GM20431 (cell line): ENCODE measurements around the gene RRAGC.

Experiments used
- in situ Hi-C: fragments of 300-500 bp; cut with MseI, MboI; formaldehyde crosslinking; loops from one replicate; pipeline ENCODE4 v1.15.0; 2020; ENCODE audit warnings: low sequenced_read_pairs; ENCODE audit not compliant: unreplicated experiment

RRAGC gene

GRCh38 chr1:38819040-38819439 lies 40.5 kb downstream of the RRAGC start:
- in situ Hi-C loops, result loop anchor here (25.0 kb wide), 1 partner anchor 207 kb away; no protein-coding TSS in a partner anchor

GRCh38 chr1:38818175-38818976 lies 41.2 kb downstream of the RRAGC start:
- in situ Hi-C loops, result loop anchor here (25.0 kb wide), 1 partner anchor 206 kb away; no protein-coding TSS in a partner anchor

GRCh38 chr1:38817267-38818174 lies 42.1 kb downstream of the RRAGC start:
- in situ Hi-C loops, result loop anchor here (25.0 kb wide), 1 partner anchor 205 kb away; no protein-coding TSS in a partner anchor

GRCh38 chr1:38815903-38816627 lies 43.5 kb downstream of the RRAGC start:
- in situ Hi-C loops, result loop anchor here (25.0 kb wide), 1 partner anchor 204 kb away; no protein-coding TSS in a partner anchor

- in situ Hi-C loops, result loop anchor here (25.0 kb wide), 1 partner anchor 203 kb away; no protein-coding TSS in a partner anchor
These were observed 44.5 kb downstream of the RRAGC start for GRCh38 chr1:38814984-38815464.

GRCh38 chr1:38814444-38814983 lies 45.1 kb downstream of the RRAGC start:
- in situ Hi-C loops, result loop anchor here (25.0 kb wide), 1 partner anchor 202 kb away; no protein-coding TSS in a partner anchor

GRCh38 chr1:38812981-38813380 lies 46.6 kb downstream of the RRAGC start:
- in situ Hi-C loops, result loop anchor here (25.0 kb wide), 1 partner anchor 201 kb away; no protein-coding TSS in a partner anchor

GRCh38 chr1:38811466-38811865 lies 48.1 kb downstream of the RRAGC start:
- in situ Hi-C loops, result loop anchor here (25.0 kb wide), 1 partner anchor 199 kb away; no protein-coding TSS in a partner anchor

- in situ Hi-C loops, result loop anchor here (25.0 kb wide), 1 partner anchor 194 kb away; no protein-coding TSS in a partner anchor
These were observed 53.5 kb downstream of the RRAGC start for GRCh38 chr1:38806090-38806489.

GRCh38 chr1:38805036-38805435 lies 54.5 kb downstream of the RRAGC start:
- in situ Hi-C loops, result loop anchor here (25.0 kb wide), 1 partner anchor 193 kb away; no protein-coding TSS in a partner anchor

- in situ Hi-C loops, result loop anchor here (25.0 kb wide), 1 partner anchor 192 kb away; no protein-coding TSS in a partner anchor
These were observed 55.3 kb downstream of the RRAGC start for GRCh38 chr1:38804062-38804886.

GRCh38 chr1:38803647-38804046 lies 55.9 kb downstream of the RRAGC start:
- in situ Hi-C loops, result loop anchor here (25.0 kb wide), 1 partner anchor 191 kb away; no protein-coding TSS in a partner anchor

GRCh38 chr1:38800720-38801671 lies 58.6 kb downstream of the RRAGC start:
- in situ Hi-C loops, result loop anchor here (25.0 kb wide), 1 partner anchor 189 kb away; no protein-coding TSS in a partner anchor

- in situ Hi-C loops, result no loop called here
These were observed 66.3 kb downstream of the RRAGC start for GRCh38 chr1:38793299-38793698.

GRCh38 chr1:38791892-38792291 lies 67.7 kb downstream of the RRAGC start:
- in situ Hi-C loops, result no loop called here

- in situ Hi-C loops, result no loop called here
These were observed 68.4 kb downstream of the RRAGC start for GRCh38 chr1:38791164-38791515.
